Activated T-cell treated with anti-CD3 and anti-CD28 coated beads for 4 hours (primary cell): ENCODE measurements around the gene PTGER3.
"Not testable (repeated sequence)": the region's sequence is repeated elsewhere in the genome, so short reads cannot be mapped to it uniquely, and the experiment has no call there.

Source experiments
- DNase-seq: peaks from one replicate; pipeline ENCODE4 v3.0.0-alpha.2; 2020

The PTGER3 gene

GRCh38 chr1:71001624-71002023 lies 46.0 kb downstream of the PTGER3 start:
- no peak for DNase-seq

DNA sequence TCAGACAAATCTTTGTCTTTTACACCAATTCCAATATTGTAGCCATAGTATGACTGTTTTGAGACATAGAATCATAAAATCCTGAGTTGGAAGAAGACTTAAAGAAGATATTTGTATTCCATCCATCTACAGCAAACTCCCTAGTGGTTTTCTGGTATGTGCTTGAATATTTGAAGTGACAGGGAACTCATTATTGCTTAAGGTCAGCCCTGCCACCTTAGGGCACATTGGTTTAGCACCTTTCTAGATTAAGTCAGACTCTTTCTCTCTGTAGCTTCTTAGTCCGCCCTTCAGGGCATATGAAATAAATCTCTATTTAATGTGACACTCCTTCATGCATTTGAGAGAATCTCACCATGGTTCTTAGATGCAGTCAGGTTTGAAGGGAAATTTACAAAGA lies 49.8 kb downstream of the PTGER3 start:
- DNase-seq: no peak

GRCh38 chr1:70994753-70995268 lies 52.8 kb downstream of the PTGER3 start:
- no peak for DNase-seq

GRCh38 chr1:70993798-70994197 lies 53.8 kb downstream of the PTGER3 start:
- DNase-seq: no peak

DNA sequence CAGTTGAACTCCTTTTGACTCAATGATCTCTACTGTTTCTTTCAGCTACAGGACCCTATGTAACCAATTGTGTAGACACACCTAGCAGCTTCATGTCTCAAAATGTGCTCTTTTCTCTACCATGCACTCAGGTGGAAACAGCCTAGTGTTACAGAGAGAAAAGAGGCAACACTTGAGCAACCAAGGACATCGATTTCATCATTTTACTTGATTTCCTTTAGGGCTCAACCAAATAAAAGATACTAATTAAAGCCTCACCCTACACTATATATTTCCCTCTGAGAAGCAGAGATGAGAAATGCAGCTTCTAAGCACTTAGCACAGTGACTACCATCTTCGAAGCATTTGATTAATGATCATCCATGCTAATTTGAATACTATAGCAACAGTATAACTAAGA lies 55.1 kb downstream of the PTGER3 start:
- no peak for DNase-seq

DNA sequence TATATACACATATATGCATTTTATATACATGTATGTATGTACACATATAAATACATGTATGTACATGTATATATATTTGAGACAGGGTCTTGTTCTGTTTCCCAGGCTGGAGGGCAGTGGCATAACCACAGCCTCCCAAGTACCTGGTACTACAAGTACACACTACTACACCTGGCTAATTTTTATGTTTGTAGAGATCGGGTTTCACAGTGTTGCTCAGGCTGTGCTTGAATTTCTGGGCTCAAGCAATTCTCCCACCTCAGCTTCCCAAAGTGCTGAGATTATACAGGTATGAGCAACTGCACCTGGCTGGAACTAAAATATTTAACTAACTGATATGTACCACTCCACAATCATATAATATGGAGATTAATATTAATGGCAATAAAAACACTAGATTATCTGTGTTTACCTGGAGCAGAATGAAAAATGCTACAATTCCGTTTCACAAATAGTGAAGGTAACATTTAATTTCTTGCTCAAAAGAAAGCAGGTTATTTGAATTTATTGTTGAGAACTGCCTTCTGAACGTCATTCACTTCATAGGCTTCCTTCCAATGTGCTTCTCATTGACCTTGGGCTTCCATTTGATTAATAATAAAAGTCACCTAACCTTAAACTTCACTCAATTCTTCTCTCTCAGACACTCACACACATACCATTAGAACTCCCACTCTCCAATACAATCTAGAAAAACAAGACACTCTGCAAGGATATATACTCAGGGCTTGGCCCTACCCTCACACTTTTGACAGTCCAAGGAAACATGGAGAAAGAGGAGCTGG lies 57.0 kb downstream of the PTGER3 start:
- DNase-seq: no peak

- DNase-seq: no peak
These were observed 60.1 kb downstream of the PTGER3 start for GRCh38 chr1:70987497-70987896.

DNA sequence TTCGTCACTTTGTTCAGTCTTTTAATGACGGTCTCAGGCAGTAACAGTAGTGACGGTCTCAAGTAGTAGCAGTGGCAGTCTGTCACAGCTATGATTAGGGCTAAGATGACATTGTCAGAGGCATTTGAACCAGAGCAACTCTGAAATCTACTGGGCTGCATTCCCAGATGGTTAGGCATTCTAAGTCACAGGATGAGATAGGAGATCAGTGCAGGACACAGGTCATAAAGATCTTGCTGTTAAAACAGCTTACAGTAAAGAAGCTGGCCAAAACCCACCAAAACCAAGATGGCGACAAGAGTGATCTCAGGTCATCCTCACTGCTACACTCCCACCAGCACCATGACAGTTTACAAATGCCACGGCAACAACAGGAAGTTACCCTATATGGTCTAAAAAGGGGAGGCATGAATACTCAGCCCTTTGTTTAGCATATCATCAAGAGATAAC lies 61.8 kb downstream of the PTGER3 start:
- DNase-seq: not testable (repeated sequence)

GRCh38 chr1:70985278-70985677 lies 62.3 kb downstream of the PTGER3 start:
- not testable (repeated sequence) for DNase-seq

DNA sequence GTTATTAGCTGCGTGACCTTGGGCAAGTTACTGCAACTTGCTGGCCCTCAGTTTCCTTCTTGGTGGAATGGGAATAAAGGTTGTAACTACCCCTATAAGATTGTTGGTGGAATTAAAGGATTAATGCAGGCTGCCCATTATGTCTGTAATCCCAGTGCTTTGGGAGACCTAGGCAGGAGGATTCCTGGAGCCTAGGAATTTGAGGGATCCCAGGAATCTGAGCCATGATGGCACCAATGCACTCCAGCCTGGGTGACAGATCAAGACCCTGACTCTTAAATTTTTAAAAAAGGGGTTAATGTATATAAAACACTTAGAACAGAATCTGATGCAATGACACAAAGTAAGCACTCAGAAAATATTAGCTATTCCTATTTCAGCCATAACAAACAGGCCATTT lies 67.3 kb downstream of the PTGER3 start:
- no peak for DNase-seq

DNA sequence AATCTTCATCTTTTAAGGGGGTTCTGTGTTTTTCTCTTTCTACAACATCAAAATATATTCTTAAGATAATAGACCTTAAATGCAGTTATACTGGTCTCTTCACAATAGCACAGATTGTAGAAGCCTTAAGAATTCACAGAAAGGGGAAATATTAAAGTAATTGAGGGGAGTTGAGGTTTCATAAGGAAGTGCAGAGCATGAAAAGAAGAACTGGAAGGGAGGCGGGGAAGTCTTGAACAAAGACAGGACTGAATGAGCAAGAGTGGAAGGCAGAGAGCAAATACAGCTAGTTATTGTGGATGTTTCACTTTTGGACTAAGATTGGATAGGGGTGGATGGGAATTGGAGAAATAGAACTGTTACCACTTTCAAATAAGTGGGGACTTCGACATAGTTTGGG lies 67.7 kb downstream of the PTGER3 start:
- DNase-seq: no peak

- no peak for DNase-seq
These were observed 68.3 kb downstream of the PTGER3 start for GRCh38 chr1:70979313-70979712.

GRCh38 chr1:70978623-70979022 lies 69.0 kb downstream of the PTGER3 start:
- no peak for DNase-seq

DNA sequence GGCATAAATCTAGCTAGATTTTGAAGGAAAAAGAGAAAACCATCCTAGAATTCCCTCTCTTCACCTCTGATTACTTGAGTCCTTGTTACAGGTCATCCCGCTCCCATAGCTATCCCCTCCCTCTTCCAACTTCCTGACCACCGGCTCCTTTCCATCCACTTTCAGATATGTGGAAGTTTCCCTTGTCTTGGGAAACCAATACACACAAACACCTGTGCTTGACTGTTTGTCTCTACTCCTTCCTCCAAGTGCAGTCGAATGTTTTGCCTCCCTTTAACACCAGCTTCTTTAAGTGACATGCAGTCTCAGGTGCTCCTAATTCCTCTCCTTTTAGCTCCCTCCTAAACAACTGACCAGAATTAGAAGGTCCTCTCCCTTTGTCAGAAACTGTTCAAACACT lies 70.0 kb downstream of the PTGER3 start:
- no peak for DNase-seq

- DNase-seq: no peak
These were observed 70.6 kb downstream of the PTGER3 start for GRCh38 chr1:70977041-70977440.

DNA sequence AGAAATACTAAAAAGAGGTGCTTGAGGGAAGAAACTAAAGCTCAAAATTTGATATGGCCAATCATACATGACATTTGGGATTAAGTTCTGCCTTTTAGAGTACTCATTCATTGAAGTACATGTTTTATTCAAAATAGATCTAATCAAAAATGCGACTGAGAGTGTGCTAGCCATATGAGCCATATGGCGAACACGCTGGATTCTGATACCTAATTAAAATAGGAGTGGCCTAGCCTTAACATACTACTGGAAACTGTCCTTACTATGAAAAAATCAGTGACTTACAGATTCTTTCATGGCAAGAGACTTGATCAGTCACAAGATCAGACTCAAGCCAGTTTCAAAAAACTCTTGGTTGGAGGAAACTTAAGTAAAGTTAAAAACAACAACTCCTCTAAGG lies 73.9 kb downstream of the PTGER3 start:
- no peak for DNase-seq

DNA sequence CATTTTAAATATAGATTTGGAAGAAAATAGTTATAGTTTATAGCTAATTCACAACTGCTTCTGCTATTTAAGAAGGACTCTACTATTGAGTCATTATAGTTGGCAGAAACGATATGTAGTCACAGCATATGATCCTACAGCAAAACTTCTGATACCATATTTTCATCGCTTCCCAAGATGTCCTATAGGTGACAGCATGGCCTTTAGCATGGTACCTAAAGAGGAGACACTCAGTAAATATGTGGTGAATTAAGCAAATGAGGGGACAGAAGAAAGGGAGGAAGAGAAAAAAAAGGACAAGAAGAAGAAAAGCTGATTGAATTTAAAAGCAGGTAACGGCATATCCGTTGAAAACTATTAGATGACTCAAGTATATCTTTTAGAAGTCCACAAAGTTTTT lies 77.2 kb downstream of the PTGER3 start:
- DNase-seq: no peak

- no peak for DNase-seq
These were observed 81.5 kb downstream of the PTGER3 start for GRCh38 chr1:70966018-70966638.

- no peak for DNase-seq
These were observed 84.2 kb downstream of the PTGER3 start for GRCh38 chr1:70963374-70963773.

- no peak for DNase-seq
These were observed 86.1 kb downstream of the PTGER3 start for GRCh38 chr1:70961374-70961975.

DNA sequence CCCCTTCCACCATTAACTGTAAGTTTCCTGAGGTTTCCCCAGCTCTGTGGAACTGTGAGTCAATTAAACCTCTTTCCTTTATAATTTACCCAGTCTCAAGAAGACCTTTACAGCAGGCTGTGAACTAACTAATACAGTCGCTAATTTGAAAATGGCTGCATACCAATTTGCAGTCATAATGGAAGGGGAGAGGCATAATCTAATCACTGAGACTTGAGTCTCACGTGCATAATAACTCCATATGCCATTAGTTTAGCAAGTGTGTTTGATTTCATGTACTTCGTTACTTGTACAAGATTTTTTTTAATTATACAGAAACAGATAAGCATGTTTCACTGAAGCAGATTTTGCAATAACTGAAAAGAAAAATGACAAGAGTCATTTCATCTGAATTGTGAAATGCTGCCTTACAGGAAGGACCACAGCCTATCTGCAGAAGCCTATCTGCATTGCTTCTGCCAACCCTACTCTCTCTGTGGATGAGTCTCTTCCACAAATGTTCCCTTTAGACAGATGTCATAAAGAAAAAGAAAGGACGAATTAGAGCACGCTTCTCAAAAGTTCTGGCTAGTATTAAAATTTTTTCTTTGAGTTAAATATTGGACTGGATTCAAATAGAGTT lies 99.1 kb downstream of the PTGER3 start:
- no peak for DNase-seq

DNA sequence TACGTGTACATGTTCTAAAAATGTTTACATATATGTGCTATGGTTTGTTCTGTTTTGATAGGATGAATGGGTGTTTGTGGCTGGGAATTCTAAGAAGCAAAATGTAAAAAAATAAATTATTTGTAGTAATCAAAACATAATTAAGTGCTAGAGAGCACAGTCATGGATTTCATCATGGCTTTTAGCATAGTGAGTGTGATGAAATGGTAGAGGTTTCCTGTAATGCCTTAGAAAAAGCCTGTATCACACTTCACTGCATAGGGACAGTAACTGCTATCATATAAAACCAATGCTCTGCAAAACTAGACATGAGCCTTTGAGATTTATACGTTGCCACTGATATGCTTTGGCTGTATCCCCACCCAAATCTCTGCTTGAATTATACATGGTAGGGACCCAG lies 99.8 kb downstream of the PTGER3 start:
- DNase-seq: no peak

- no peak for DNase-seq
These were observed 101.9 kb downstream of the PTGER3 start for GRCh38 chr1:70945676-70946075.

DNA sequence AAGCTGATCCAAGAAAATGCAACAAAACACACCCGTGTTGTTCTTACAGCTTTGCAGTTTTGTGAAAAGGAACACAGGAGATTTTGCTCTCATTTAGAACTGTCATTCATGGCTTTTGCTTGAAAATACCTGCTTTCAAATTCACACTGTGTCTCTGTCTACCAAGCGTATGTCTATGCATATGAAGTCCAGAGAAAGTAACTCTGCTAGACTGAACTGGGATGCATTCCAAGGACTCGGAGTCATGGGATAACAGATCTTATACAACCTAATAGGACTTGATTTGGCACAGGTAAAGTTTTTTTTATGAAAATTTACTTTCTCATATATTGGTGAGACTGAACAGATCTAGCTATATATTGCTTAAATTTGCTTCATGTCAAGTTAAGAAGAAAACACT lies 102.4 kb downstream of the PTGER3 start:
- no peak for DNase-seq
